Measurements from ENCODE around the gene CPLX4.

GRCh38 chr18:59279193-59279592 lies 39.3 kb downstream of the CPLX4 start:
- TF ChIP-seq EZH2 (IDR thresholded peaks at IDR 0.05) (no peak), EZH2phosphoT487 (IDR thresholded peaks at IDR 0.05) (no peak)
- TF ChIP-seq, protein P1, sequence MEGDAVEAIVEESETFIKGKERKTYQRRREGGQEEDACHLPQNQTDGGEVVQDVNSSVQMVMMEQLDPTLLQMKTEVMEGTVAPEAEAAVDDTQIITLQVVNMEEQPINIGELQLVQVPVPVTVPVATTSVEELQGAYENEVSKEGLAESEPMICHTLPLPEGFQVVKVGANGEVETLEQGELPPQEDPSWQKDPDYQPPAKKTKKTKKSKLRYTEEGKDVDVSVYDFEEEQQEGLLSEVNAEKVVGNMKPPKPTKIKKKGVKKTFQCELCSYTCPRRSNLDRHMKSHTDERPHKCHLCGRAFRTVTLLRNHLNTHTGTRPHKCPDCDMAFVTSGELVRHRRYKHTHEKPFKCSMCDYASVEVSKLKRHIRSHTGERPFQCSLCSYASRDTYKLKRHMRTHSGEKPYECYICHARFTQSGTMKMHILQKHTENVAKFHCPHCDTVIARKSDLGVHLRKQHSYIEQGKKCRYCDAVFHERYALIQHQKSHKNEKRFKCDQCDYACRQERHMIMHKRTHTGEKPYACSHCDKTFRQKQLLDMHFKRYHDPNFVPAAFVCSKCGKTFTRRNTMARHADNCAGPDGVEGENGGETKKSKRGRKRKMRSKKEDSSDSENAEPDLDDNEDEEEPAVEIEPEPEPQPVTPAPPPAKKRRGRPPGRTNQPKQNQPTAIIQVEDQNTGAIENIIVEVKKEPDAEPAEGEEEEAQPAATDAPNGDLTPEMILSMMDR (IDR thresholded peaks at IDR 0.05), result no peak
